Measurements from ENCODE around the gene ADAMTS10.
"Not testable (repeated sequence)": the region's sequence is repeated elsewhere in the genome, so short reads cannot be mapped to it uniquely, and the experiment has no call there.

Gene ADAMTS10

DNA sequence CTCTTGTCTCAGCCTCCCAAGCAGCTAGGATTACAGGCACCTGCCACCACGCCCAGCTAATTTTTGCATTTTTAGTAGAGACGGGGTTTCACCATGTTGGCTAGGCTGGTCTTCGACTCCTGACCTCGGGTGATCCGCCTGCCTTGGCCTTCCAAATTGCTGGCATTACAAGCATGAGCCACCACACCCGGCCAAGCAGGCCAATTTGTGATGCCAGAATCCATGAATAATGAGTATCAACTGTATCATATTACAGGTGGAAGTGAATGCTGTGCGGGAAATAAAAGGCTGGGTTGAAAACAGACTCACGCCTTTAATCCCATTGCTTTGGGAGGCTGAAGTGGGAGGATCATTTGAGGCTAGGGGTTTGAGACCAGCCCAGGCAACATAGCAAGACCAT lies 16.3 kb upstream of the ADAMTS10 start:
- no peak for DNase-seq (ENCODE audit: low read depth in 3 of 3)

DNA sequence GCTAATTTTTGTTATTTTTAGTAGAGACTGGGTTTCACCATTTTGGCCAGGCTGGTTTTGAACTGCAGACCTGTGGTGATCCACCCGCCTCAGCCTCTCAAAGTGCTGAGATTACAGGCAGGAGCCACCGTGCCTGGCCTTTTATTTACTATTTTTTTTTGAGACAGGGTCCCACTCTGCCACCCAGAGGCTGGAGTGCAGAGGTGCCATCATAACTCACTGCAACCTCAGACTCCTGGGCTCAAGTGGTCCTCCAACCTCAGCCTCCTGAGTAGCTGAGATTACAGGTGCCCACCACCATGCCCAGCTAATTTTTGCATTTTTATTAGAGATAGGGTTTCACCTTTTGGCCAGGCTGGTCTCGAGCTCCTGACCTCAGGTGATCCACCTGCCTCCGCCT lies 12.4 kb upstream of the ADAMTS10 start:
- DNase-seq (ENCODE audit: low read depth in 3 of 3): not testable (repeated sequence)

DNA sequence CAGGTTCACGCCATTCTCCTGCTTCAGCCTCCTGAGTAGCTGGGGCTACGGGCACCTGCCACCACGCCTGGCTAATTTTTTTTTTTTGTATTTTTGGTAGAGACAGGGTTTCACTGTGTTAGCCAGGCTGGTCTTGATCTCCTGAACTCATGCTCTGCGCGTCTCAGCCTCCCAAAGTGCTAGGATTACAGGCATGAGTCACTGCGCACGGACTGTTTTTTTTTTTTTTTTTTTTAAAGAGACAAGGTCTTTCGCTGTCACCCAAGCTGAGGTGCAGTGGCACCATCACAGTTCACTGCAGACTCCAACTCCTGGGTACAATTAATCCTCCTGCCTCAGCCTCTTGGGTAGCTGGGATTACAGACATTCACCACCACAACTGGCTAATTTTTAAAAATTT lies 8.2 kb upstream of the ADAMTS10 start:
- no peak for DNase-seq (ENCODE audit: low read depth in 3 of 3)

DNA sequence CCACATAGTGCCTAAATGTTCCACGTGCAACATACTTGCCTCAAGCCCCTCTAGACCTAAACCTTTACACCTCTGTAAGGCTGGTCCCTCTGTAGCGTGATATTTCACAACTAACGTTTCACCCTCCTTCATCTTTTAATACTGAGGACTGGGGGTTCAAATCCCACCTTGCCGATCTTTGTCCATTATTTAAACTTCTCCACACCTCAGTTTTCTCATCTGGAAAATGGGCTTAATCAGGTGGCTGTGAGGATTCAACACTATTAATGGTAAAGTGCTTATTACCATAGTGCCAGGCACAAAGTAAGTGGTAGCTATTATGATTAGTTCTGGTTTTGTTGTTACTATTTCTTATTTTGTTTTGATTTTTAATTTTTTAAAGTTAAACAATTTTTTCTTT lies 7.5 kb upstream of the ADAMTS10 start:
- DNase-seq (ENCODE audit: low read depth in 3 of 3): no peak

DNA sequence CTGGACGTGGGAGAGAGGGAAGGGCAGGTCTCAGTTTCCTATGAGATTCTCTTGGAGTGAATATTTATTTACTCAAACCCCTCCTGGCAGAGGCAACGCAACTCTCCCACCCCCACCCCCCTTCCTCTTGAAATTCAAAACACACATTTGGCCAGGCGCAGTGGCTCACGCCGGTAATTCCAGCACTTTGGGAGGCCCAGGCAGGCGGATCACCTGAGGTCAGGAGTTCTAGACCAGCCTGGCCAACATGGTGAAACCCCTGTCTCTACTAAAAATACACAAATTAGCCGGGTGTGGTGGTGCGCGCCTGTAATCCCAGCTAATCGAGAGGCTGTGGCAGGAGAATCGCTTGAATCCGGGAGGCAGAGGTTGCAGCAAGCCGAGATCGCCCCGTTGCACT lies 6.8 kb upstream of the ADAMTS10 start:
- DNase-seq (ENCODE audit: low read depth in 3 of 3): not testable (repeated sequence)

DNA sequence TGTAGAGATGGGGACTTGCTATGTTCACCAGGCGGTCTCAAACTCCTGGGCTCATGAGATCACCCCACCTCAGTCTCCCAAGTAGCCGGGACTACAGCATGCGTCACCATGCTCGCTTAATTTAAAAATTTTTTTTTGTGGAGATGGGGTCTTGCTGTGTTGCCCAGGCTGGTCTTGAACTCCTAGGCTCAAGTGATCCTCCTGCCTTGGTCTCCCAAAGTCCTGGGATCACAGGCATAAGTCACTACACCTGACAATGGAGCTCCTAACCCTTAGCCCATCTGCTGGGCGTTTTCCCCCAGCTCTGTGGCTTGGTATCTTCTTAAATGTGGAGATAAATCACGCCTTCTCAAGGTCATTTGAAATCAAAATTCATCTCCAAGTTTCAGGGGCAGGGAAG lies 6.3 kb upstream of the ADAMTS10 start:
- no peak for DNase-seq (ENCODE audit: low read depth in 3 of 3)

DNA sequence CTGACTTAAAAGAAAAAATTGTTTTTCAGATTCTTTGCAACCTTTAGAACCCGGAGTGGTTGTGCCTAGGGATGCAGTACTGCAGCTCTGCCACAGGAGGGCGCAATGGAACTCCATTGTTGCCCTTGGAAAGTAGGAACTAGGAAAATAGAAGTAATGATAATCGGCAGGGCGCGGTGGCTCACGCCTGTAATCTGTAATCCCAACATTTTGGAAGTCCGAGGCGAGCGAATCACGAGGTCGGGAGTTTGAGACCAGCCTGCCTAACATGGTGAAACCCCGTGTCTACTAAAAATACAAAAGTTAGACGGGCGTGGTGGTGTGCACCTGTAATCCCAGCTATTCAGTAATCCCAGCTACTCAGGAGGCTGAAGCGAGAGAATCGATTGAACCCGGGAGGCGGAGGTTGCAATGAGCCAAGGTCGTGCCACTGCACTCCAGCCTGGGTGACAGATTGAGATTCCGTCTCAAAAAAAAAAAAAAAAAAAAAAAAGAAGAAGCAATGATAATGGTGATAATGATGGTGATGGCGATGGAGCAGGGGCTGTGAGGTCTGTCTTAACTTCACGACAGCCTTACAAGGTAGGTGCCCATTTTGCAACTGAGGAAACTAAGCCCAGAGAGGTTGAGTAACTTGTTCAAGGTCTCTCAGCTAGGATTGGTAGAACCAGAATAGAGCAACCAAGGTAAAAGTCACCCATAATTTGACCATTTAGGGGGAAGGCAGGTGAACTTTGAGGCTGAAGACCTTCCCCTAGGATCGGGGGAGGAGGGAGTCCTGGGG lies 5.5 kb upstream of the ADAMTS10 start:
- DNase-seq (ENCODE audit: low read depth in 3 of 3): peak in 2 of 3 experiments; percentile 41 to 61

DNA sequence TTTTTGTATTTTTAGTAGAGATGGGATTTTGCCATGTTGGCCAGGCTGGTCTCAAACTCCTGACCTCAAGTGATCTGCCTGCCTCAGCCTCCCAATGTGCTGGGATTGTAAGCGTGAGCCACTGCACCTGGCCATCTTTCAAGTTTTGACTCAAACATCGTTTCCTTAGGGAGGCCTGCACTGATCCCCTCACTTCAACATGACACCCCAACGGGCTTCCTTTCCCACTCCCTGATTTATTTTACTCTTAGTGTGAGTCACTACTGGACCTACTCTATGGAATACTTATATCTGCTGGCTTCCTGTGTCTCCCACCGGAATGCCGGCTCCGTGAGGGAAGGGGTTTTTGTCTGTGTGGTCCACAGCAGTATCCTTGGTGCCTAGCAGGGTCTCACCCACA lies 4.5 kb upstream of the ADAMTS10 start:
- no peak for DNase-seq (ENCODE audit: low read depth in 3 of 3)

DNA sequence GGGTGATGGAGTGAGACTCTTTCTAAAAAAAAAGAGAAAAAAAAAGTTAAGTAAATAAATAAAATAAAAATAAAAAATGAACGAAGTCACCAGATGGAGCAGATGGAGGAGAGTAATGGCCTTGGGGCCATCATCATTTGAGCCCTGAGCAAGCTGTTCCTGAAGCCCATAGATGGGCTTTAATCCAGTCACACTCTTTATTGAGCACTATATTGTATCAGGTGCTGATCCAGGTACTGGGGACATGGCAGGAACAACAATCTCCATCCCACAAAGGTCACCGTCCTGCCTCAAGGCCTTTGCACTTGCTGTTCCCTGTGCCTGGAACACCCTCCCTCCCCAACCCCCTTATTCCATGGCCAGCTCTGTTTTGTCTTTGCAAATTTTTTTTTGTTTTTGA lies 3.9 kb upstream of the ADAMTS10 start:
- no peak for DNase-seq (ENCODE audit: low read depth in 3 of 3)

DNA sequence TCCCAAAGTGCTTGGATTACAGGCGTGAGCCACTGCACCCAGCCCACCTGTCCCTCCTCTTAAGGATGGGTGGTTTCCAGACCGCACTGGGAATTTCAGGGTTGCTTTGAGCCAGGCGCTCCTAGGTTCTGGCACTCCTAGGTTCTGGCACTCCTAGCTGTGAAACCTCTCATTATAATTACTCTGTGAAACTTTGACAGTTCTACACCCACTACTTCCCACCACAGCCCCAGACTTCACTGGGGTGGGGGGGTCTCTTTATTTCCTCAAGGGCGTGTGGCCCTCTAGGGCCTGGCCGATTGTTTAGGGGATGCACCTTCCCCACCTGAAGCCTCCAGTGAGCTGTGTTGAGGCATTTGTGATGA lies 2.3 kb upstream of the ADAMTS10 start:
- no peak for DNase-seq (ENCODE audit: low read depth in 3 of 3)

DNA sequence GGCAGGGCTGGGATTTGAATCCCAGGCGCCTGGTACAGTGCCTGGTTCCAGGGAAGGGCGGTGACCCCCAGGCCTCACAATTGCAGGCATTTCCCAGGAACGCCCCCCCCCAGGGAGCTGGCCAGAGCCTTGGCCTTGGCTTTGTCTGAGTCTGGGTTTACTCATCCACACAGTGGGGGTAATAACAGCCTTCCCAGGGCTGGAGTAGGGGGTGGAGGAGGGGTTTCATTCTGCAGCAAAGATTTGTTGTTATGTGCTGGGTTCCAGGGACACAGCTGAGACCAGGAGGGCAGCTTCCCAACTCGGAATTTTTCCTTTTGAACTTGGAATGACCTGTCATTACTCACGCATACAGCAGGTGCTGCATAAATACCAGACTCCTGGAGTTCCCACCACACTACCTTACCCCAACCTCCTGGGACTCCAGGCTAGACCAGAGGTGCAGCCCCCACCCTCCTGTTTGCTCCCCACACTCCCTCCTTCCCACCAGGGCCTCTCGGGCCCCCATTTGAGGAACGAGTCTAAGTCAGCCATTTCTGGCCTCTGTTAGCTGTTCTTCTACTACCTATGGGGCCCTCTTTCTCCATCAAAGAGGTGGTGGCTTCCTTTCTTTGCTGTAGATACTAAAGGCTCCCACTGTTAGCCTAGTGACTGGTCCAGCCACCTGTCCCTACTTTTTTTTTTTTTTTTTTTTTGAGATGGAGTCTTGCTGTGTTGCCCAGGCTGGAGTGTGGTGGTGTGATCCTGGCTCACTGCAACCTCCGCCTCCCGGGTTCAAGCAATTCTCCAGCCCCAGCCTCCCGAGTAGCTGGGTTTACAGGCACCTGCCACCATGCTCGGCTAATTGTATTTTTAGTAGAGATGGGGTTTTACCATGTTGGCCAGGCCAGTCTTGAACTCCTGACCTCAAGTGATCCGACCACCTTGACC lies 1.6 kb upstream of the ADAMTS10 start:
- no peak for DNase-seq (ENCODE audit: low read depth in 3 of 3)

DNA sequence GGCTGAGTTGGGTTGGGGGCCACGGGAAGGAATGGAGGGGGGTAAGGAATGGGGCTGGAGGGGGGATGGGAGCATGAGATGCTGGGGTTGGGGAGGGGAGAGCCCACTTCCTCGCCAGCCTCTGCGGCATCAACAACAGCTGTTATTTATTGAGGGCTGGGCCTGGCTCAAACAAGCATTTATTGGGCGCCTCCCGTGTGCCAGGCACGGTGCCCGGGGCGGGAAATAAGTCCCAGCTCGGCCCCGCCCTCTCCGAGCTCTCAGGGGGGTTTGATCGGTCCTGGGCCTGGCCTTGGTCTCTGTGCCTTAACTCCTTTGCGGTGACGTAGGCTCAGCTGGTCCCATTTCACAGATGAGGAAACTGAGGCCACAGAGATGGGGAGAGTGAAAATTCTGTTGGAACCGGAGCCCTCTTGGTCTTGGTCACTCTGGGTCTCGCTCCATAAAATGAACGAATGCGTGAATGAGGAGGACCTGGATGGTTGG lies 919 bp upstream of the ADAMTS10 start:
- no peak for DNase-seq (ENCODE audit: low read depth in 3 of 3)

DNA sequence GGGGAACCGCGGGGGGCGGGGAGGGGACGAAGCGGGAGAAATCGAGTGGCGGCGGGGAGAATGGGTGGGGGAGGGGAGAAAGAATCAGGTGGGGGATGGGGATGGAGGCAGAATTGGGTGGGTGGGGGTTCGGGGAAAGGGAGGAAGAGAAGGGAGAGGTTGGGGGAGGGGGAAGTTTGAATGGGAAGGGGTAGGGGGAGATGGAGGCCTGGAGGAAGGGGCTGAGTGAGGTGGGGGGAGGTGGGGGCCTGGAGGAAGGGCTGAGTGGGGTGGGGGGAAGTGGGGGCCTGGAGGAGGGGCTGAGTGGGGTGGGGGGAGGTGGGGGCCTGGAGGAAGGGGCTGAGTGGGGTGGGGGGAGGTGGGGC lies 403 bp upstream of the ADAMTS10 start:
- no peak for DNase-seq (ENCODE audit: low read depth in 3 of 3)

DNA sequence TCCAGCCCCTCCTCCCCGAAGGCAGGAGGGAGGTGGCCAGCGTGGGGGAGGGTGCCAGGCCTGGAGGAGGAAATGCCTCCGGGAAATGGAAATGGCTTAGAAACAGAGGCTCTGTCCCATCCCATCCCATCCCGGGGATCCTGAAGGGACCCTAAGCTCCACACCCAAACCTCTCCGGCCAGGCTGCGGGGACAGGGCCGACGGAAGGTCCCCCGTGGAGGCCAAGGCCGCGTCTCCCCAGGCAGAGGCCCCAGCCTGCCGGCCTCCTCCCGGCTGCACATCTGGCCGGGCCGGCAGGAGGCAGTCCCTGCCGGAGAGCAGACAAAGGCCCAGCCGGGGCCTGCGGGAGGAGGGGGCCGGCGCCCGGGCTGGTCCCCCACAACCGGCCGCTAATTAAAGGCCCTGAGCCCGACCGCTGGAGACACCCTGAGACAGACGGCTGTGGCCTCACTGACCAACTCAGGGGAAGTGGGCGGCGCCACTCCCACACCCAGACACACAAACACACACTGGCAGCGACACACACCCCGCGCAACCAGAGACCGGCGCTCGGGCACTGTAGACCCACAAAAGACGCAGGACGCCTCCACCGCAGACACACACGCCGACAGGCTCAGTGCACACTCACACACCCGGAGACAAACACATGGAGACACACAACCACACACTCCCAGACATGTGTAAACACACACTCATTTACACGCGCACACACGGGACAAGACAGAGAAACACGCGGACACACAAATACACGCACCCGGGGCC lies 1.1 kb downstream of the ADAMTS10 start:
- peak in 1 of 3 experiments; percentile 4 for DNase-seq (ENCODE audit: low read depth in 3 of 3)

DNA sequence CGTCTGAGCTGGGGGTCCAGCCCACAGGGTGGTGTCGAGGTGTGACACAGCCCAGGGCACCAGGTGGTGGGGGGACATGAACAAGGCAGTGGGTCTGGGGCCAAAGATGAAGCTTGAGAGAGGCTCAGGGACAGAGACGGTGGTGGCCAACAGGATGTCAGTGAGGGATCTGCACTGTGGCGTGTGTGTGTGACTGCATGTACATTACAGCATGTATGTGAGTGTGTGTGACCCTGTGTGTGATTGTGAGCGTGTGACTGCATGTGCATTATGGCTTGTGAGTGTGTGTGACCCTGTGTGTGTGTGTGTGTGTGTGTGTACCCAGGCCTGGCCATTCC lies 1.6 kb downstream of the ADAMTS10 start:
- no peak for DNase-seq (ENCODE audit: low read depth in 3 of 3)

DNA sequence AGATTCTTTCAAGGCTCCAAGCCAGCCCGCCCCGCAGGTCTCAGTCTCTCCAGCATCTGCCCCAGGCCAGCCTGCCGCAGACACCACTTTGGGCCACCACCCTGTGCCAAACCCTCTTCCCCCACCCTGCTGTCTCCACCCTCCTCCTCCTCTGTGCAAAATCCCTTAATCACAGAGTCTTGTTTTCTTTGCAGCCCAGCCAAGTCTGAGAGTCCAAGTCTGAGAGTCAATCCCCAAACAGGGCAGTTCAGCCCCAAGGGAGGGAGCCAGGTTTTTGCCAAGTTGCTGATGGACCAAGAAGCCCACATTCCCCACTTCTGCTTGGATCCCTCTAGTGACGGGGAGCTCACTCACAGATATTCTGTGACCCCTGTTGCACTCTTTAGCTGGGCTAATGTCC lies 3.1 kb downstream of the ADAMTS10 start:
- DNase-seq (ENCODE audit: low read depth in 3 of 3): no peak

DNA sequence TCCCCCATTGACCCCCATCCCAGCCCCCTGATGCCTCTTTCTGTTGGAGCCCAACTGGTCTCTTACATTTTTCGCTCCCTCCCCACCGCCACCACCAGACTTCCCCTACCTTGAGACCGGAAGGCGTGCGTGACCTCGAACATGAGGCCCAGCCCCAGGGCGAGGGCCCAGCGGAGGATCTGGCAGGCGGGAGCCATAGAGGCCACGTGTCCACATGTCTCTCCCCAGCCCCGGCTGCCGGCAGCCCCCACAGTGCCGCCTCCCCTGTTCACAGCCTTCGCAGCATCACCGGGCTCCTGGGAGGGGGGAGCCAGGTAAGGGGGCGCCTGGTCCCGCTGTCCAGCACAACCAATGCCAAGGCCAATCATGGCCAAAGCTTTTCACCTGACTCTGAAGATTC lies 5.0 kb downstream of the ADAMTS10 start:
- no peak for DNase-seq (ENCODE audit: low read depth in 3 of 3)

DNA sequence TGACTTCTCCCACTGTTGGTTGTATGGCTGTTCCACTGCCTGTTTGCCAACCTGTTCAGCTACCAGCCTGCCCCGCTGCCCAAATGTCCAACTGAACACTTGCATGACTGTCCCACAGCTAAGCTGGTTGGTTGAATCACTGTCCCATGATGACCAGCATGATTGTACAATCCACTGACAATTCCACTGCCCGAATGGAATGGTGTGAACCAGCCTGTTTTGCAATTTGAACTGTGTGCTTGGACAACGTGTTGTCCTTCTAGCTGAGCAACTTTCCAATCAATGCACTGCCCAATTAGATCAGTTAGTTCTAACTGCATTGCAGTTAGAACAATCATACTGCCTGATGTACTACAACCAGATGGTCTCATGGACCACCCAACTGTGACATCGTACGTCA lies 8.7 kb downstream of the ADAMTS10 start:
- no peak for DNase-seq (ENCODE audit: low read depth in 3 of 3)

DNA sequence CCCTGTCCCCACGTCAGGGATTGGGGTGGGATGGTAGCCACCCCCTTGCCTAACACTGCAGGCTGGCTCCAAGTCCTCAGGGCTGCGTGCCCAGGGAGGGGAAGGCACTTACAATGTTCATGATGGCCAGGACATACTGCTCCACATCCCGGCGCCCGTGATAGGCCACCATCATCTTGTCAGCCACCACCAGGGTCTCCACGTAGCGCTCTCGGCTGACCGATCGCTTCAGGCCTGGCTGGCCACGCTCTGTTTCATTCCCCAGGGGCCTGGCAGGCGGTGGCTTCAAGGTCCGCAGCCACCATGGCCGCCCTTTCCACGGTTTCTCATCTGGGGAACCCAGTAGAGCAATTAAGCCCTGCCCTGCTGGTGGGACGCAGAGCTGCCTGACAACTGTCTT lies 9.7 kb downstream of the ADAMTS10 start:
- no peak for DNase-seq (ENCODE audit: low read depth in 3 of 3)

DNA sequence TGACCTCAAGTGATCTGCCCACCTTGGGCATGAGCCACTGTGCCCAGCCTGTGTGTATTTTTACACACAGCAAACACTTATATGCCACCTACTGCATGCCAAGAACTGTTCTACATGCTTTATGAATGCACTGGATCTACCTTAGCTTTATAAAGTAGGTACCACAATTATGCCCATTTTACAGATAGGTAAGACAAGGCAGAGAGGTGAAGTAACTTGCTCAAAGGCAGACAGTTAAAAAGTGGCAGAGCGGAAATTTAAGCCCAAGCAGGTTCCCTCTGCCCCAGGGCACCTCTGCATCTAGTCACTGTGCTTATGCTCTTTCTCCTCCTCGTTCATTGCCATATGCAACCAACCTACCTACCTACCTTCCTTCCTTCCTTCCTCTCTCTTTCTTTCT lies 10.5 kb downstream of the ADAMTS10 start:
- DNase-seq (ENCODE audit: low read depth in 3 of 3): no peak

DNA sequence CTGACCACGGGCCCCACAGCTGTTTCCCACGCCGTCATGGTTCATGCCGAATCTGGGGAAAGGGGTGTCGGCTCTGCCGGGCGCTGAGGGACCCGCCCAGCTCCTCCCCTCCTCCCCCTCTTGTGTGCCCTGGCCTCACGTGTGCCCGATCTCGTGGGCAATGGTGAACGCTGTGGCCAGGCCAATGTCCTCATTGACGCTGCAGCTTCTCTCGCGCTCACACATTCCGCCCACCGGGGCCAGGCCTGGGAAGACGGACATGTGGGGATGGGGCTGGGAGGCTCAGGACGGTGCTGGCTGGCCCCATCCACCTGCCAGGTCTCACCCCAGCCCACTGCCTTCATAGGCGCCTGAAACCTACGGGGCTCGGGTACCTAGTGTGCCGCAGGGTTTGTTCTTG lies 14.3 kb downstream of the ADAMTS10 start:
- no peak for DNase-seq (ENCODE audit: low read depth in 3 of 3)

DNA sequence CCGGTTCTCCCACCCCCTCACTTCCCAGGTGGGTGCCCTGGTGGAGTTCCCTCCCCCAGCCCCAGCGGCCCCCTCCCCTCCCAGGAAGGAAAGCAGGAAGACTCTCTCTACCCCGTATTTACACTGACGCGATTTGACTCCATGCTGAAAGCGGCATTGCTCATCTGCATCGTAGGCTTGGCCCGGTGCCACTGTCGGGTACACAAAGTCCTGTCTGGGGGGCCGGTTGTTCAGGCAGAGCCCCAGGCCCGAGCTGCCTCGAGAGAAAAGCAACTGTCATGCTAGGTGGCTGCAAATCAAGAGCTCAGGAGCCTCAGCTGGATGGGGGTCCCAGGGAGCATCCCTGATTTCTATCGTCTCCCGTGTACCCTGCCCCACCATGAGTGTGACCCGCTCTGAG lies 14.9 kb downstream of the ADAMTS10 start:
- DNase-seq (ENCODE audit: low read depth in 3 of 3): no peak
